Loucy (cell line): ENCODE data around the gene BEND5.

Source experiments
- EZH2phosphoT487 ChIP-seq: fragments of 200-600 bp; IDR thresholded peaks from 2 replicates; pipeline ENCODE4 v1.6.1; 2018; ENCODE audit warnings: antibody characterized with exemption, mild to moderate bottlenecking, moderate library complexity, borderline replicate concordance
- TF ChIP-seq, protein P1 (sequence below): fragments of 200-600 bp; sonication (generic); conservative IDR thresholded peaks from 2 replicates; pipeline ENCODE4 v1.5.1; 2014; ENCODE audit warnings: mild to moderate bottlenecking, antibody characterized with exemption, low read length

DNA sequence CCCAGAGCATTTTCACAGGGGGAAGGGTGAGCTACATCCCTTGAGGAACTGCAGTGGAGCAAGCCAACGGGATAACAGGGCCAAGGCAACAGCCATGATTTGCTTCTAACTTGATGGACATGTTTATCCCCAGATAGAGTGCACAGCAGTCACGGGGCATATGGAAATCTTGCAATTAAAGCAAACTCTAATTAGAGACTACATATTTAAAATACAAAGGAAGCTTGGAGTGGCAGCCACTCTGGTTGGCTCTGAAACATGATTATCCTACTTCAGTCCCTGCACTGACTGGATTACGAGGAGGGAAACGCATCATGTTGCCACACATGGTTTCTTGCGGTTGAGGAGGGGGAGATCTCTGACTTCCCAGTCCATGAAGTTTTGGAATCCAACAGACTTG, 60.8 kb downstream of the BEND5 start:
- TF ChIP-seq, protein P1, sequence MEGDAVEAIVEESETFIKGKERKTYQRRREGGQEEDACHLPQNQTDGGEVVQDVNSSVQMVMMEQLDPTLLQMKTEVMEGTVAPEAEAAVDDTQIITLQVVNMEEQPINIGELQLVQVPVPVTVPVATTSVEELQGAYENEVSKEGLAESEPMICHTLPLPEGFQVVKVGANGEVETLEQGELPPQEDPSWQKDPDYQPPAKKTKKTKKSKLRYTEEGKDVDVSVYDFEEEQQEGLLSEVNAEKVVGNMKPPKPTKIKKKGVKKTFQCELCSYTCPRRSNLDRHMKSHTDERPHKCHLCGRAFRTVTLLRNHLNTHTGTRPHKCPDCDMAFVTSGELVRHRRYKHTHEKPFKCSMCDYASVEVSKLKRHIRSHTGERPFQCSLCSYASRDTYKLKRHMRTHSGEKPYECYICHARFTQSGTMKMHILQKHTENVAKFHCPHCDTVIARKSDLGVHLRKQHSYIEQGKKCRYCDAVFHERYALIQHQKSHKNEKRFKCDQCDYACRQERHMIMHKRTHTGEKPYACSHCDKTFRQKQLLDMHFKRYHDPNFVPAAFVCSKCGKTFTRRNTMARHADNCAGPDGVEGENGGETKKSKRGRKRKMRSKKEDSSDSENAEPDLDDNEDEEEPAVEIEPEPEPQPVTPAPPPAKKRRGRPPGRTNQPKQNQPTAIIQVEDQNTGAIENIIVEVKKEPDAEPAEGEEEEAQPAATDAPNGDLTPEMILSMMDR = no peak
- no peak for TF ChIP-seq EZH2phosphoT487
